Sigmoid colon (tissue), 7 donors: ENCODE results near the gene CYTH1. TPM values are rescaled to one million over a fixed set of nuclear protein-coding genes. Genes with fewer than 3 reads are reported as not detected.

Experiments used
- DNase-seq: peaks from one replicate; pipeline ENCODE4 v3.0.0-alpha.2; 2019
- H3K27ac ChIP-seq, 4 donors: fragments of 200-600 bp; sonication (generic); one replicate each; pipeline ENCODE4 v1.5.1; 2016 to 2019; ENCODE audit warnings: mild to moderate bottlenecking in 1 of 4
- H3K27me3 ChIP-seq, 3 donors: fragments of 200-600 bp; sonication (generic); one replicate each; pipeline ENCODE4 v1.5.1; 2019; ENCODE audit warnings: mild to moderate bottlenecking in 1 of 3
- H3K36me3 ChIP-seq, 4 donors: fragments of 200-600 bp; sonication (generic); one replicate each; pipeline ENCODE4 v1.5.1; 2016 to 2019
- H3K4me1 ChIP-seq, 4 donors: fragments of 200-600 bp; sonication (generic); one replicate each; pipeline ENCODE4 v1.5.1; 2017 to 2019
- H3K4me3 ChIP-seq, 4 donors: fragments of 200-600 bp; sonication (generic); one replicate each; pipeline ENCODE4 v1.5.1; 2017 to 2019; ENCODE audit warnings: mild to moderate bottlenecking in 2 of 4, moderate library complexity in 1 of 4
- H3K9me3 ChIP-seq, 4 donors: fragments of 200-600 bp in 3 of 4; sonication (generic) in 3 of 4; one replicate each; pipeline versions ENCODE4 v1.5.1 to v1.6.1; 2013 to 2019
- EP300 ChIP-seq, 4 donors: sonication (generic); formaldehyde crosslinking; IDR thresholded peaks; one replicate each; pipeline ENCODE4 v1.6.1; 2017; ENCODE audit warnings: antibody characterized with exemption in 4 of 4
- POLR2A ChIP-seq, 2 donors: fragments of 450-650 bp; IDR thresholded peaks; one replicate each; pipeline ENCODE4 v1.6.1; 2016; ENCODE audit warnings: antibody characterized with exemption in 2 of 2, mild to moderate bottlenecking in 2 of 2, moderate library complexity in 2 of 2
- POLR2AphosphoS5 ChIP-seq, 4 donors: sonication (generic); formaldehyde crosslinking; IDR thresholded peaks; one replicate each; pipeline ENCODE4 v1.6.1; 2017; ENCODE audit warnings: antibody characterized with exemption in 4 of 4
- WGBS, 2 donors: extraction: QIAGEN DNeasy Blood & Tissue Kit; methylation state at CpG; one replicate each; pipeline ENCODE4 v1.1.7; 2013; 5-methylcytosine and 5-hydroxymethylcytosine counted together
- intact Hi-C: fragments of 100-400 bp; cut with DNase I; formaldehyde crosslinking; loops from one replicate; pipeline ENCODE4 v1.15.1; 2023
- polyA plus RNA-seq, 3 donors: library from polyadenylated mRNA; stranded (reverse); fragments of 200-250 nt; gene quantifications; one replicate each; pipeline ENCODE4 v1.2.3, GENCODE V29; 2013
- total RNA-seq, 4 donors: library from RNA; depleted of rRNA; stranded (reverse); fragments of >200 nt; gene quantifications; one replicate each; pipeline ENCODE4 v1.1.0, GENCODE V29; 2016
- TF ChIP-seq, protein P1 (sequence below), 4 experiments: fragments of 450-650 bp in 3 of 4; fragments of 200-600 bp in 1 of 4; IDR thresholded peaks; one replicate each; pipeline ENCODE4 v1.5.1; 2016 to 2019; ENCODE audit warnings: antibody characterized with exemption in 4 of 4, mild to moderate bottlenecking in 3 of 4, moderate library complexity in 2 of 4
- donor health status: healthy with polysubstance abuse.
- donor health status: Bipolar disorder and iron deficiency.
- donor health status: healthy.

Gene CYTH1
- total and polyA plus RNA-seq, 7 donors, result 26.7 to 83.8 (median 38.5) TPM

DNA sequence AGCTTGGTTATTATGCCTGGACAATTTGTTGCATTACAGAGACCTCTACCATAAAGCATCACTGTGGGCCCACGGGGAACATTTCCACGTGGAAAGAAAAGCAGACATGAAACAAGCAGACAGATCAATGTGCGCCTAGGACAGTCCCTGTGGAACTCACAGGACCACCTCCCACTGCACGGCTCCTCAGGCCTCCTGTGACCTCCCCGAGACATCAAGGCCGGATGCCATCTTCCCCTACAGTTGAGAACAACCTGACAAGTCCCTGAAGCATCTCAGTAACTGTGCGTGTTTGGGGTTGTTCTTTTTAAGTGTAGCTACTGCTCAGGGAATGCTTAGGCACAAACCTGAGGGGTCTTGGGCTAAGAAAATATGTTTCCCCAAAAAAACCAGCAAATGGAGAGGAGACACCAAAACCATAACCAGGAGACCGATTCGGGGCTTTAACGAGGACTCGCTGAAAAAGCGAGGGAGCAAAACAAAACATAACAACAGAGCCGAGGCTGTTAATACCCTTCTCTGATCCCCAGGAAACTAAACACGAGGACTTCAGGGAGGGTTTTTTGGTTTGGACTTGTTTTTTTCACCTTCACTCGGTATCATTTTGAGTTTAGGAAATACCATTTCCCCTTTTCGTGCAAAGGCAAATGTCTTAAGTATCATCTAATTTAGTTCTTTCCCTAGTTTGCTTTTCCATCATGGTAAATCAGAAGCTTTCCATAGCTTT lies 87.1 kb downstream of the CYTH1 start:
- no peaks in the 10 kb centered on the region for H3K27me3 ChIP-seq
- H3K4me3 ChIP-seq, result no peak overlapping the region
- H3K27ac ChIP-seq, result no peak overlapping the region
- 88 to 94% methylated on average over 16 of the region's 16 CpGs for WGBS, 2 donors
- H3K36me3 ChIP-seq, result peaks cover 0 to 82% (median 38%) of the 10 kb centered on the region in 4 donors
- intact Hi-C loops, result no loop called here
- H3K9me3 ChIP-seq, result no peaks in the 10 kb centered on the region
- DNase-seq, result no peak
- TF ChIP-seq EP300 (IDR thresholded peaks at IDR 0.05) (no peak), POLR2AphosphoS5 (IDR thresholded peaks at IDR 0.05) (no peak), POLR2A (IDR thresholded peaks at IDR 0.05) (no peak)
- TF ChIP-seq, protein P1, sequence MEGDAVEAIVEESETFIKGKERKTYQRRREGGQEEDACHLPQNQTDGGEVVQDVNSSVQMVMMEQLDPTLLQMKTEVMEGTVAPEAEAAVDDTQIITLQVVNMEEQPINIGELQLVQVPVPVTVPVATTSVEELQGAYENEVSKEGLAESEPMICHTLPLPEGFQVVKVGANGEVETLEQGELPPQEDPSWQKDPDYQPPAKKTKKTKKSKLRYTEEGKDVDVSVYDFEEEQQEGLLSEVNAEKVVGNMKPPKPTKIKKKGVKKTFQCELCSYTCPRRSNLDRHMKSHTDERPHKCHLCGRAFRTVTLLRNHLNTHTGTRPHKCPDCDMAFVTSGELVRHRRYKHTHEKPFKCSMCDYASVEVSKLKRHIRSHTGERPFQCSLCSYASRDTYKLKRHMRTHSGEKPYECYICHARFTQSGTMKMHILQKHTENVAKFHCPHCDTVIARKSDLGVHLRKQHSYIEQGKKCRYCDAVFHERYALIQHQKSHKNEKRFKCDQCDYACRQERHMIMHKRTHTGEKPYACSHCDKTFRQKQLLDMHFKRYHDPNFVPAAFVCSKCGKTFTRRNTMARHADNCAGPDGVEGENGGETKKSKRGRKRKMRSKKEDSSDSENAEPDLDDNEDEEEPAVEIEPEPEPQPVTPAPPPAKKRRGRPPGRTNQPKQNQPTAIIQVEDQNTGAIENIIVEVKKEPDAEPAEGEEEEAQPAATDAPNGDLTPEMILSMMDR (IDR thresholded peaks at IDR 0.05), result no peak
- no peaks in the 10 kb centered on the region for H3K4me1 ChIP-seq

GRCh38 chr17:78693346-78694083 lies 88.6 kb downstream of the CYTH1 start:
- 93 to 94% methylated on average over 8 of the region's 8 CpGs for WGBS, 2 donors
- Histone ChIP-seq H3K27ac (no peak overlapping the region), H3K4me3 (no peak overlapping the region), H3K27me3 (no peaks in the 10 kb centered on the region), H3K36me3 (peaks cover 6 to 78% (median 32%) of the 10 kb centered on the region in 4 donors), H3K4me1 (no peaks in the 10 kb centered on the region), H3K9me3 (no peaks in the 10 kb centered on the region)
- no peak for DNase-seq
- intact Hi-C loops, result no loop called here
- TF ChIP-seq, protein P1 (IDR thresholded peaks at IDR 0.05), result no peak
- TF ChIP-seq POLR2A (IDR thresholded peaks at IDR 0.05) (no peak), EP300 (IDR thresholded peaks at IDR 0.05) (no peak), POLR2AphosphoS5 (IDR thresholded peaks at IDR 0.05) (no peak)

- H3K36me3 ChIP-seq, result peaks cover 6 to 78% (median 30%) of the 10 kb centered on the region in 4 donors
- WGBS, 2 donors, result 94 to 95% methylated on average over 15 of the region's 15 CpGs
Observed at GRCh38 chr17:78692460-78693010, 89.5 kb downstream of the CYTH1 start.

GRCh38 chr17:78689029-78689428 lies 93.0 kb downstream of the CYTH1 start:
- TF ChIP-seq POLR2A (IDR thresholded peaks at IDR 0.05) (no peak), EP300 (IDR thresholded peaks at IDR 0.05) (no peak), POLR2AphosphoS5 (IDR thresholded peaks at IDR 0.05) (no peak)
- TF ChIP-seq, protein P1 (IDR thresholded peaks at IDR 0.05), result no peak
- WGBS, 2 donors, result 90 to 98% methylated on average over 2 of the region's 2 CpGs
- intact Hi-C loops, result no loop called here

More at GRCh38 chr17:78692460-78693010, 89.5 kb downstream of the CYTH1 start:
- Histone ChIP-seq H3K9me3 (no peaks in the 10 kb centered on the region), H3K4me3 (no peak overlapping the region), H3K27me3 (no peaks in the 10 kb centered on the region), H3K27ac (no peak overlapping the region), H3K4me1 (no peaks in the 10 kb centered on the region)
- TF ChIP-seq POLR2AphosphoS5 (IDR thresholded peaks at IDR 0.05), result no peak
- no peak for TF ChIP-seq POLR2A (IDR thresholded peaks at IDR 0.05)
- intact Hi-C loops, result no loop called here
- DNase-seq, result no peak

GRCh38 chr17:78687944-78688343 lies 94.1 kb downstream of the CYTH1 start:
- H3K9me3 ChIP-seq, result no peaks in the 10 kb centered on the region
- no peaks in the 10 kb centered on the region for H3K4me1 ChIP-seq
- 94 to 96% methylated on average over 7 of the region's 7 CpGs for WGBS, 2 donors
- TF ChIP-seq, protein P1 (IDR thresholded peaks at IDR 0.05), result no peak
- TF ChIP-seq POLR2A (IDR thresholded peaks at IDR 0.05) (no peak), POLR2AphosphoS5 (IDR thresholded peaks at IDR 0.05) (no peak), EP300 (IDR thresholded peaks at IDR 0.05) (no peak)
- no peak for DNase-seq
- H3K36me3 ChIP-seq, result peaks cover 6 to 44% (median 21%) of the 10 kb centered on the region in 4 donors
- H3K4me3 ChIP-seq, result no peak overlapping the region
- no peaks in the 10 kb centered on the region for H3K27me3 ChIP-seq
- no peak overlapping the region for H3K27ac ChIP-seq
- intact Hi-C loops, result no loop called here

More at GRCh38 chr17:78689029-78689428, 93.0 kb downstream of the CYTH1 start:
- no peaks in the 10 kb centered on the region for H3K4me1 ChIP-seq
- no peak overlapping the region for H3K4me3 ChIP-seq
- H3K36me3 ChIP-seq, result peaks cover 6 to 49% (median 23%) of the 10 kb centered on the region in 4 donors
- no peak for DNase-seq
- no peak overlapping the region for H3K27ac ChIP-seq
- no peaks in the 10 kb centered on the region for H3K27me3 ChIP-seq
- H3K9me3 ChIP-seq, result no peaks in the 10 kb centered on the region
